Mesothelial cell of epicardium (in vitro differentiated cells): ENCODE data around the gene HDGFL2. TPM values are rescaled to one million over a fixed set of nuclear protein-coding genes. Genes with fewer than 3 reads are reported as not detected.

Experiments used
- DNase-seq, 2 experiments: peaks; one replicate each; pipeline ENCODE4 v3.0.0; 2021; ENCODE audit warnings: low spot score in 2 of 2; ENCODE audit not compliant: unreplicated experiment in 2 of 2
- H3K27ac Mint-ChIP-seq: 2 replicates; pipeline ENCODE4 v1.8.0; 2021; ENCODE audit warnings: mixed read lengths
- H3K27me3 Mint-ChIP-seq: 2 replicates; pipeline ENCODE4 v1.8.0; 2021; ENCODE audit warnings: low read depth, mixed read lengths
- H3K36me3 Mint-ChIP-seq: 2 replicates; pipeline ENCODE4 v1.8.0; 2021; ENCODE audit warnings: mixed read lengths
- H3K4me1 Mint-ChIP-seq: 2 replicates; pipeline ENCODE4 v1.8.0; 2021; ENCODE audit warnings: mixed read lengths
- H3K4me3 Mint-ChIP-seq: 2 replicates; pipeline ENCODE4 v1.8.0; 2021; ENCODE audit warnings: mild to moderate bottlenecking, moderate library complexity, mixed read lengths
- H3K9me3 Mint-ChIP-seq: 2 replicates; pipeline ENCODE4 v1.8.0; 2021; ENCODE audit warnings: mixed read lengths
- CTCF ChIP-seq: fragments of 200-600 bp; sonication (generic); IDR thresholded peaks from one replicate; pipeline ENCODE4 v1.5.0; 2021; ENCODE audit warnings: antibody characterized with exemption; ENCODE audit not compliant: unreplicated experiment
- total RNA-seq: library from RNA; stranded (reverse); gene quantifications from 3 replicates; pipeline ENCODE4 v1.2.1, GENCODE V29; 2021

The HDGFL2 gene
- total RNA-seq, 1 donor from 2014 or later, result 91.3 TPM

GRCh38 chr19:4483385-4483784 lies 11.3 kb downstream of the HDGFL2 start:
- DNase-seq, result no peak
- Mint-ChIP-seq H3K27me3 (no peaks in the 10 kb centered on the region), H3K4me3 (no peak overlapping the region), H3K9me3 (no peaks in the 10 kb centered on the region), H3K4me1 (no peaks in the 10 kb centered on the region), H3K36me3 (peaks cover 19% of the 10 kb centered on the region), H3K27ac (no peak overlapping the region)
- TF ChIP-seq CTCF, result no peak

GRCh38 chr19:4487572-4487971 lies 15.5 kb downstream of the HDGFL2 start:
- Mint-ChIP-seq H3K4me1 (no peaks in the 10 kb centered on the region), H3K27me3 (no peaks in the 10 kb centered on the region), H3K27ac (no peak overlapping the region), H3K9me3 (no peaks in the 10 kb centered on the region), H3K36me3 (peaks cover 26% of the 10 kb centered on the region), H3K4me3 (no peak overlapping the region)
- no peak for DNase-seq
- TF ChIP-seq CTCF, result no peak

- Mint-ChIP-seq H3K4me3 (no peak overlapping the region), H3K27ac (no peak overlapping the region), H3K36me3 (peaks cover 24% of the 10 kb centered on the region), H3K9me3 (no peaks in the 10 kb centered on the region), H3K4me1 (no peaks in the 10 kb centered on the region), H3K27me3 (no peaks in the 10 kb centered on the region)
- DNase-seq, result no peak
- no peak for TF ChIP-seq CTCF
These were observed 16.4 kb downstream of the HDGFL2 start for GRCh38 chr19:4488496-4488895.

GRCh38 chr19:4491446-4491845 lies 19.3 kb downstream of the HDGFL2 start:
- Mint-ChIP-seq H3K36me3 (peaks cover 21% of the 10 kb centered on the region), H3K4me1 (no peaks in the 10 kb centered on the region), H3K4me3 (no peak overlapping the region), H3K27me3 (no peaks in the 10 kb centered on the region), H3K9me3 (no peaks in the 10 kb centered on the region), H3K27ac (no peak overlapping the region)
- no peak for TF ChIP-seq CTCF
- no peak for DNase-seq

- Mint-ChIP-seq H3K36me3 (peaks cover 15% of the 10 kb centered on the region), H3K4me3 (no peak overlapping the region), H3K9me3 (no peaks in the 10 kb centered on the region), H3K4me1 (no peaks in the 10 kb centered on the region), H3K27me3 (no peaks in the 10 kb centered on the region), H3K27ac (no peak overlapping the region)
- DNase-seq, result no peak
- no peak for TF ChIP-seq CTCF
These were observed 20.4 kb downstream of the HDGFL2 start for GRCh38 chr19:4492337-4493103.
